ENCODE measurements around the gene CFAP52.

DNA sequence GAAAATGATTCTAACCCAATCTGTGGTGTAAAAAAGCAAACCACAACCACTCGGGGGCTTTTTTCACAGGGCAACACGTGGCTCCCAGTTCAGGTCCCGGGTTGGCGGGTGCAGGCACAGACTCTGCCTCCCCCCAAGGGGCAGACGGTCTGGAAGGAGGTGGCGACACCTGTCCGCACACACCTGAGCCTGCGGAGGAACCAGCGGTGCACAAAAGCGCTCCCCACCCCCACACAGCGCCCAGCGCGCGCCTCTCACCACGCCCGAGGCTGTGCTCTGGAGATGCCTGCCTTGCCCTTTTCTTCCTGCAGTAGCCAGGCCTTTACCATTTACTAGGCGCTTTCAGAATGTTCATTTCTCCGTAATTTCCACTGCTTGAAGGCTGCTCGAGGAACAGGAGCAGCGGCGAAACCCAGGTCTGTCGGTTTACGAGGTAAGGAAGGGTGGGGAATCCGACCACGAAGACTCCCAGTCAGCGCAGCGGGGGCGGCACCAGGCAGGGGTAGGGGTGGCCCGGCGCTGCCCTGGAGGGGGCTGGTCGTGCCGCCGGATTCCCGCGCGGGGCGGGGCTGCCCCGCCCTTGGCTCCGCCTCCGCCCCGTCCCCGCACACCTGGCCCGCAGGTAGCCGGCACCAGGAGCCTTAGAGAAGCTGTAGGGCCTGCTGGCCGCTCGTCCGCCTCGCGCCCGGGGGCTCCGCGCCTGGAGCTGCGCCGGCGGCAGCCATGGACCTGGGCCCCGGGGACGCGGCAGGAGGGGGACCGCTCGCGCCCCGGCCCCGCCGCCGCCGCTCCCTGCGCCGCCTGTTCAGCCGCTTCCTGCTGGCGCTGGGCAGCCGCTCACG lies 68.7 kb downstream of the CFAP52 start, which contains the start of gene USP43:
- no peak for TF ChIP-seq EZH2 (IDR thresholded peaks at IDR 0.05; ENCODE audit: insufficient read depth, poor library complexity, severe bottlenecking)
- no peak for TF ChIP-seq EZH2phosphoT487 (IDR thresholded peaks at IDR 0.05; ENCODE audit: insufficient read depth, low read depth)

Measured in GM23248 (cell line).